Lower leg skin (tissue), 3 donors: ENCODE data around the gene TBATA.

Experiments used
- CTCF ChIP-seq, 3 donors: fragments of 450-650 bp; IDR thresholded peaks; one replicate each; pipeline ENCODE4 v1.5.1; 2016; ENCODE audit warnings: antibody characterized with exemption in 3 of 3, mild to moderate bottlenecking in 3 of 3, moderate library complexity in 2 of 3
- POLR2A ChIP-seq, 2 donors: fragments of 450-650 bp; IDR thresholded peaks; one replicate each; pipeline ENCODE4 v1.6.1; 2016 to 2017; ENCODE audit warnings: antibody characterized with exemption in 2 of 2, mild to moderate bottlenecking in 1 of 2, moderate library complexity in 1 of 2

- TF ChIP-seq CTCF (IDR thresholded peaks at IDR 0.05) (no peak), POLR2A (IDR thresholded peaks at IDR 0.05) (no peak)
Observed at GRCh38 chr10:70779511-70780369, 5.4 kb downstream of the TBATA start.
